Esophagus muscularis mucosa (tissue), 4 donors: ENCODE data around the gene FRMD5. TPM values are rescaled to one million over a fixed set of nuclear protein-coding genes. Genes with fewer than 3 reads are reported as not detected.

ENCODE experiments used
- DNase-seq: peaks from one replicate; pipeline ENCODE4 v3.0.0-alpha.2; 2017; ENCODE audit errors: extremely low spot score
- H3K27ac ChIP-seq, 4 donors: fragments of 200-600 bp; sonication (generic); replicated peaks in 1 of 4; 1 replicate in 3 of 4; 2 replicates in 1 of 4; pipeline ENCODE4 v1.5.1; 2016 to 2019; ENCODE audit warnings: mild to moderate bottlenecking in 1 of 4
- H3K27me3 ChIP-seq, 4 donors: fragments of 200-600 bp; sonication (generic); one replicate each; pipeline versions ENCODE4 v1.5.1 to v1.6.0; 2016 to 2019
- H3K36me3 ChIP-seq, 4 donors: fragments of 200-600 bp; sonication (generic); one replicate each; pipeline ENCODE4 v1.5.1; 2016 to 2019
- H3K4me1 ChIP-seq, 4 donors: fragments of 200-600 bp; sonication (generic); one replicate each; pipeline ENCODE4 v1.5.1; 2016 to 2019
- H3K4me3 ChIP-seq, 4 donors: fragments of 200-600 bp; sonication (generic); 1 replicate in 2 of 4; 2 replicates in 2 of 4; pipeline ENCODE4 v1.5.1; 2016 to 2019; ENCODE audit warnings: mild to moderate bottlenecking in 4 of 4, moderate library complexity in 1 of 4
- H3K9me3 ChIP-seq, 4 donors: fragments of 200-600 bp; sonication (generic); 1 replicate in 3 of 4; 2 replicates in 1 of 4; pipeline ENCODE4 v1.5.1; 2016 to 2019
- CTCF ChIP-seq, 3 experiments: fragments of 200-600 bp in 2 of 3; fragments of 450-650 bp in 1 of 3; sonication (generic) in 2 of 3; IDR thresholded peaks; one replicate each; pipeline ENCODE4 v1.5.1; 2017 to 2019; ENCODE audit warnings: antibody characterized with exemption in 3 of 3, mild to moderate bottlenecking in 2 of 3, moderate library complexity in 1 of 3
- EP300 ChIP-seq: sonication (generic); formaldehyde crosslinking; IDR thresholded peaks from one replicate; pipeline ENCODE4 v1.6.1; 2017; ENCODE audit warnings: antibody characterized with exemption
- POLR2A ChIP-seq: fragments of 450-650 bp; IDR thresholded peaks from one replicate; pipeline ENCODE4 v1.6.1; 2017; ENCODE audit warnings: antibody characterized with exemption, moderate library complexity, mild to moderate bottlenecking, low read depth
- POLR2AphosphoS5 ChIP-seq, 2 donors: sonication (generic); formaldehyde crosslinking; IDR thresholded peaks; one replicate each; pipeline ENCODE4 v1.6.1; 2017; ENCODE audit warnings: antibody characterized with exemption in 2 of 2
- WGBS: methylation state at CpG from one replicate; pipeline ENCODE4 v1.1.5; 2018; 5-methylcytosine and 5-hydroxymethylcytosine counted together
- intact Hi-C: fragments of 100-400 bp; cut with DNase I; formaldehyde crosslinking; loops from one replicate; pipeline ENCODE4 v1.15.1; 2023
- total RNA-seq, 4 donors: library from RNA; depleted of rRNA; stranded (reverse); fragments of >200 nt; gene quantifications; one replicate each; pipeline versions ENCODE4 v1.1.0 to v1.2.1, GENCODE V29; 2016

Gene FRMD5
- total RNA-seq, 4 donors from 2014 or later: 0.42 to 1.4 (median 0.67) TPM

DNA sequence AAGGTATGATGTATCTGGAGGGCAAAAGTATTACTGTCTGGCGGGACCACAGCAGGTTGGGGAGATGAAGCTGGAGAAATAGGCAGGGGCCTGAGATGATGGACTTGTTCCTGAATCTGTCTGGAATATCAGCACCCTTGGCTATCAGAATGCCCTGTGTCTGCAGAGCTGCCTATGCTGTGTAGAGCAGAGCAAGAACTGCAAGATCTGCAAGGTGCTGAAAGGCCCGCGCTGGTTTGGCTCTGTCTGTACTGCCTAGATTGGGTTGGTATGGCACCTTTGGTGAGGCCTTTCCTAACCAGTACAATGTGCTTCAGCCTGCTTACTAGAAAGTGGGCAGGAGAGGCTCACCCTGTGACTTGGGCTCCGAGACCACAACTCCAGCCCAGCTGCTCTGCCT lies 271.5 kb downstream of the FRMD5 start:
- WGBS: 85% methylated on average over 4 of the region's 4 CpGs

GRCh38 chr15:43922021-43922420 lies 273.1 kb downstream of the FRMD5 start:
- intact Hi-C loops: no loop called here

More for the DNA sequence above, 271.5 kb downstream of the FRMD5 start:
- TF ChIP-seq EP300 (no peak), POLR2AphosphoS5 (IDR thresholded peaks at IDR 0.05) (no peak), POLR2A (no peak), CTCF (IDR thresholded peaks at IDR 0.05) (no peak)
- Histone ChIP-seq H3K36me3 (no peaks in the 10 kb centered on the region), H3K9me3 (no peaks in the 10 kb centered on the region), H3K4me3 (no peak overlapping the region), H3K27me3 (no peaks in the 10 kb centered on the region), H3K27ac (no peak overlapping the region), H3K4me1 (peaks cover 0 to 6% (median 2%) of the 10 kb centered on the region in 4 donors)
- intact Hi-C loops: no loop called here
- no peak for DNase-seq

GRCh38 chr15:43920815-43921214 lies 274.3 kb downstream of the FRMD5 start:
- 82% methylated on average over 6 of the region's 6 CpGs for WGBS
- H3K27me3 ChIP-seq: no peaks in the 10 kb centered on the region
- DNase-seq: no peak
- no peak overlapping the region for H3K4me3 ChIP-seq
- intact Hi-C loops: no loop called here
- peaks cover 0 to 8% (median 2%) of the 10 kb centered on the region in 4 donors for H3K4me1 ChIP-seq
- no peaks in the 10 kb centered on the region for H3K36me3 ChIP-seq
- no peaks in the 10 kb centered on the region for H3K9me3 ChIP-seq
- no peak for TF ChIP-seq POLR2A
- TF ChIP-seq POLR2AphosphoS5 (IDR thresholded peaks at IDR 0.05): no peak
- no peak for TF ChIP-seq EP300
- TF ChIP-seq CTCF (IDR thresholded peaks at IDR 0.05): no peak
- no peak overlapping the region for H3K27ac ChIP-seq

More at GRCh38 chr15:43922021-43922420, 273.1 kb downstream of the FRMD5 start:
- no peak for DNase-seq
- H3K27me3 ChIP-seq: no peaks in the 10 kb centered on the region
- H3K36me3 ChIP-seq: no peaks in the 10 kb centered on the region
- no peak overlapping the region for H3K4me3 ChIP-seq
- 89% methylated on average over 4 of the region's 4 CpGs for WGBS
- no peak overlapping the region for H3K27ac ChIP-seq
- no peaks in the 10 kb centered on the region for H3K9me3 ChIP-seq
- TF ChIP-seq EP300 (no peak), CTCF (IDR thresholded peaks at IDR 0.05) (no peak), POLR2AphosphoS5 (IDR thresholded peaks at IDR 0.05) (no peak), POLR2A (no peak)
- H3K4me1 ChIP-seq: peaks cover 0 to 6% (median 2%) of the 10 kb centered on the region in 4 donors

GRCh38 chr15:43920254-43920600 lies 274.8 kb downstream of the FRMD5 start:
- H3K9me3 ChIP-seq: no peaks in the 10 kb centered on the region
- no peak for TF ChIP-seq POLR2A
- TF ChIP-seq CTCF (IDR thresholded peaks at IDR 0.05): no peak
- no peak for TF ChIP-seq EP300
- no peak for TF ChIP-seq POLR2AphosphoS5 (IDR thresholded peaks at IDR 0.05)
- no peak overlapping the region for H3K4me3 ChIP-seq
- H3K36me3 ChIP-seq: no peaks in the 10 kb centered on the region
- no peaks in the 10 kb centered on the region for H3K27me3 ChIP-seq
- H3K27ac ChIP-seq: no peak overlapping the region
- no peak for DNase-seq
- 60% methylated on average over 2 of the region's 2 CpGs for WGBS
- intact Hi-C loops: no loop called here
- H3K4me1 ChIP-seq: peaks cover 0 to 14% (median 2%) of the 10 kb centered on the region in 4 donors

GRCh38 chr15:43919540-43920253 lies 275.4 kb downstream of the FRMD5 start:
- TF ChIP-seq POLR2AphosphoS5 (IDR thresholded peaks at IDR 0.05): no peak
- no peak for TF ChIP-seq EP300
- no peak for TF ChIP-seq CTCF (IDR thresholded peaks at IDR 0.05)
- no peak for TF ChIP-seq POLR2A
- 68% methylated on average over 5 of the region's 5 CpGs for WGBS
- intact Hi-C loops: loop anchor here (10.0 kb wide), 1 partner anchor 75 kb away; no protein-coding TSS in a partner anchor
- peaks cover 0 to 14% (median 2%) of the 10 kb centered on the region in 4 donors for H3K4me1 ChIP-seq
- no peak overlapping the region for H3K4me3 ChIP-seq
- no peak overlapping the region for H3K27ac ChIP-seq
- H3K9me3 ChIP-seq: no peaks in the 10 kb centered on the region
- no peaks in the 10 kb centered on the region for H3K27me3 ChIP-seq
- no peaks in the 10 kb centered on the region for H3K36me3 ChIP-seq
- DNase-seq: no peak
